Measurements from ENCODE around the gene CEP128. TPM values are rescaled to one million over a fixed set of nuclear protein-coding genes. Genes with fewer than 3 reads are reported as not detected.
A peak's percentile ranks its signal among the peaks of the same experiment; 100 is the strongest.

CEP128 gene
- total RNA-seq (10 to 100 TPM in 1 of 2 donors, 1 to 10 TPM in 1; 7.2 to 15.7 TPM), polyA plus RNA-seq (ENCODE audit: insufficient read length in 2 of 2) (1 to 10 TPM; 3.2 to 3.7 TPM)
- long read RNA-seq, donor 1, partial matches to known transcripts, result 0 of 1 reads
- long read RNA-seq, donor 1, other reads (novel, unspliced or antisense), result 0 of 1 reads
- long read RNA-seq, donor 2, result 0 reads
- long read RNA-seq, donor 3, result 0 reads
- long read RNA-seq, donor 4, partial matches to known transcripts, result 0 of 1 reads
- long read RNA-seq, donor 4, other reads (novel, unspliced or antisense), result 0 of 1 reads

DNA sequence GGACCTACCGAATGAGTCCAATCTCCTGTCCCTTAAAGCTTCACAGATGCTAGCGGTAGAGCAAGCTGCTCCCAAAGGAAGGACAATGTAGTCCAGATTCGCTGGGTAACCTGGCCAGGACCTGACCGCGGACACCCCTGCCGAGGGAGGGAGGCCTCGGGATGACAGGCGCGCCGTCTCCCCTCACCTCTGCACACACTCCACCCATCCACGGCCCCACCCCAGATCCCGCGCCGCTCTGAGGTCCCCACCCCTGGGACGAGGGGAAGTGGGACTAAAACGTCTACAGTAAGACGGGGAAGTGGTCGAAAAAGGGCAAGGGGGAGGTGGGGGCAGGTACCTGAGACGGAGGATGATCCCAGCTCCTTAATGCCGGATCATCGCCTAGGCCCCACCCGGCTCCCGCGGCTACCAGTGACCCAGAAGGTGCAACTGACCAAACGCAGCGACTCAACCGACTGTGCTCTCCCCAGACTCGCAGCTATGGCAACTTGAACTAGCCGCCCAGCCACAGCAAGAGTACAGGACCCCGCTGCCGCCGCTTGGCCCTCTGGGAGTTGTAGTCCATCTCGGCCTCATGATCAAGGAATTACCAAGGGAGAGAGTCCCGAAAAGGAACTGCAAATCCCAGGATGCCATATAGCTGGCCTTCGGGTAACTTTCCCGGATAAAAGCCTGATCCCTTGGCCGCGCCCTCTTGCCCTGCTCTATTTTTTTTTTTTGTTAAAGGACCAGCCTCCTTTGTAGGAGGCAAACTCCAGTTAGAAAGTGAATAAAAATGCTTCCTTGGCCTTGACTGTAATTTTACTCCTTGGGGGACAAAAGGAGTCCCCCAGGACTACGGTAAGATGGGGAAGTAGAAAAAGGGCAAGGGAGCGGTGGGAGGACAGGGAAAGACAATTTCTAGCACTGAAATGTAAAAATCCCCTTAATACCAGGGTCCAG is at the start of gene CEP128:
CEP128 (minus strand) TSS at position 498 of the 945 bp plus-strand sequence.
- WGBS (ENCODE audit: insufficient coverage), result 0% methylated on average over 29 of the region's 40 CpGs
- H3K27me3 ChIP-seq (ENCODE audit: control insufficient read depth, insufficient read depth, low read length), result no peaks in the 10 kb centered on the region

GRCh38 chr14:80988735-80989429 is 47.3 kb upstream of the CEP128 start:
- no peaks in the 10 kb centered on the region for H3K4me1 ChIP-seq (ENCODE audit: control insufficient read depth, insufficient read depth, low read length)
- DNase-seq (ENCODE audit: low read depth in 4 of 6, low spot score in 6 of 6), result no peak
- H3K9me3 ChIP-seq (ENCODE audit: control insufficient read depth, insufficient read depth, low read length), result no peaks in the 10 kb centered on the region
- H3K27ac ChIP-seq (ENCODE audit: low read depth, low read length), result no peak overlapping the region
- 84% methylated on average over 5 of the region's 6 CpGs for WGBS (ENCODE audit: insufficient coverage)
- no peaks in the 10 kb centered on the region for H3K27me3 ChIP-seq (ENCODE audit: control insufficient read depth, insufficient read depth, low read length)
- no peaks in the 10 kb centered on the region for H3K36me3 ChIP-seq (ENCODE audit: control insufficient read depth, insufficient read depth, low read length)
- no peak overlapping the region for H3K4me3 ChIP-seq (ENCODE audit: low read depth, low read length)

More for the DNA sequence above, at the start of gene CEP128:
- Histone ChIP-seq H3K9me3 (ENCODE audit: control insufficient read depth, insufficient read depth, low read length) (no peaks in the 10 kb centered on the region), H3K4me1 (ENCODE audit: control insufficient read depth, insufficient read depth, low read length) (peaks cover 4% of the 10 kb centered on the region), H3K4me3 (ENCODE audit: low read depth, low read length) (peak within 1 kb of the TSS; percentile 81), H3K27ac (ENCODE audit: low read depth, low read length) (peak within 1 kb of the TSS; percentile 57), H3K36me3 (ENCODE audit: control insufficient read depth, insufficient read depth, low read length) (no peaks in the 10 kb centered on the region)
- peak; percentile 87 to 99 (median 94) for DNase-seq (ENCODE audit: low read depth in 4 of 6, low spot score in 6 of 6)

GRCh38 chr14:80988192-80988591 is 46.7 kb upstream of the CEP128 start:
- WGBS (ENCODE audit: insufficient coverage), result 56% methylated on average over 1 of the region's 1 CpG
- H3K27me3 ChIP-seq (ENCODE audit: control insufficient read depth, insufficient read depth, low read length), result no peaks in the 10 kb centered on the region

GRCh38 chr14:80987235-80988032 is 45.9 kb upstream of the CEP128 start:
- peak in 4 of 6 donors; percentile 43 to 90 (median 68) for DNase-seq (ENCODE audit: low read depth in 4 of 6, low spot score in 6 of 6)
- Histone ChIP-seq H3K36me3 (ENCODE audit: control insufficient read depth, insufficient read depth, low read length) (no peaks in the 10 kb centered on the region), H3K27ac (ENCODE audit: low read depth, low read length) (no peak overlapping the region), H3K9me3 (ENCODE audit: control insufficient read depth, insufficient read depth, low read length) (no peaks in the 10 kb centered on the region), H3K27me3 (ENCODE audit: control insufficient read depth, insufficient read depth, low read length) (no peaks in the 10 kb centered on the region), H3K4me1 (ENCODE audit: control insufficient read depth, insufficient read depth, low read length) (no peaks in the 10 kb centered on the region), H3K4me3 (ENCODE audit: low read depth, low read length) (no peak overlapping the region)
- 18% methylated on average over 3 of the region's 6 CpGs for WGBS (ENCODE audit: insufficient coverage)

More at GRCh38 chr14:80988192-80988591, 46.7 kb upstream of the CEP128 start:
- H3K27ac ChIP-seq (ENCODE audit: low read depth, low read length), result no peak overlapping the region
- DNase-seq (ENCODE audit: low read depth in 4 of 6, low spot score in 6 of 6), result no peak
- no peaks in the 10 kb centered on the region for H3K36me3 ChIP-seq (ENCODE audit: control insufficient read depth, insufficient read depth, low read length)
- H3K9me3 ChIP-seq (ENCODE audit: control insufficient read depth, insufficient read depth, low read length), result no peaks in the 10 kb centered on the region
- H3K4me1 ChIP-seq (ENCODE audit: control insufficient read depth, insufficient read depth, low read length), result no peaks in the 10 kb centered on the region
- no peak overlapping the region for H3K4me3 ChIP-seq (ENCODE audit: low read depth, low read length)

DNA sequence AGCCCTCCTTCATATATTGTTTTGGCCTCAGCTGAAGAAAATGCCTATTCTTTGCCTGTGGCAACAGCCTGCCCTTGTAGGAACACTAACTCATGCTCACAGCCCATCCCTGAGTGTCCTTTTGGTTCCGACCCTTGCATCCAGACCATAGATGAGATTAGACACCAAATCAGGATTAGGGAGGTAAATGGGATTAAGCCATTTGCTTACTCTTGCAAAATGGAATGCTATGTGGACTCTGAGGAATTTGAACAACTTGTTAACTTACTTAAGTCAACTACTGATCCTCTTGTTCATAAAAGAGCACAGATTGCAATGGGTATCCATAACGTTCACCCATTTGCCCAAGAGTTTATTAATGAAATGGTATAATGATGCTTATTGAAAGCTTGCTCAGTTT is 41.2 kb upstream of the CEP128 start:
- Histone ChIP-seq H3K27me3 (ENCODE audit: control insufficient read depth, insufficient read depth, low read length) (no peaks in the 10 kb centered on the region), H3K4me3 (ENCODE audit: low read depth, low read length) (no peak overlapping the region), H3K27ac (ENCODE audit: low read depth, low read length) (no peak overlapping the region), H3K9me3 (ENCODE audit: control insufficient read depth, insufficient read depth, low read length) (no peaks in the 10 kb centered on the region), H3K4me1 (ENCODE audit: control insufficient read depth, insufficient read depth, low read length) (no peaks in the 10 kb centered on the region), H3K36me3 (ENCODE audit: control insufficient read depth, insufficient read depth, low read length) (no peaks in the 10 kb centered on the region)
- 100% methylated on average over 1 of the region's 2 CpGs for WGBS (ENCODE audit: insufficient coverage)
- no peak for DNase-seq (ENCODE audit: low read depth in 4 of 6, low spot score in 6 of 6)

DNA sequence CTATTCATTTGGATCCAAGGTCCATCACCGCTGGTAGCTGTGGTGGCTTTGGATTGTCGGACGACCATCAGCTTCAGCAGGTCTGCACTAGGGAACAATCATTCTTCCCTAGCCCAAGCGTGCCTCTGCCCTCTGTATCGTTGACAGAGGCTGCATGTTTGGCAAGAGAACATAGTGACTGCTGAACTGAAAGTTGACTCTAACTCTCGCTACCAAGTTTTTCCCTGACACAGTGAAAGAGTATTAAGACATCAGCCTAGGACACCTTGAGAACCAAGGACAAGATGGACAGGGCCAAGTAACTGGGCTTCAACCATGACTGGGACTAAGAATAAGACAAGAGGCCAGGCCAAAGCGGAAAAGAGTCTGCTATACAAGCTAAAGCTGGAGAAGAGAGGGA is 40.1 kb upstream of the CEP128 start:
- H3K36me3 ChIP-seq (ENCODE audit: control insufficient read depth, insufficient read depth, low read length), result no peaks in the 10 kb centered on the region
- 96% methylated on average over 6 of the region's 7 CpGs for WGBS (ENCODE audit: insufficient coverage)
- no peak for DNase-seq (ENCODE audit: low read depth in 4 of 6, low spot score in 6 of 6)
- no peak overlapping the region for H3K27ac ChIP-seq (ENCODE audit: low read depth, low read length)
- no peaks in the 10 kb centered on the region for H3K9me3 ChIP-seq (ENCODE audit: control insufficient read depth, insufficient read depth, low read length)
- H3K27me3 ChIP-seq (ENCODE audit: control insufficient read depth, insufficient read depth, low read length), result no peaks in the 10 kb centered on the region
- H3K4me1 ChIP-seq (ENCODE audit: control insufficient read depth, insufficient read depth, low read length), result no peaks in the 10 kb centered on the region
- no peak overlapping the region for H3K4me3 ChIP-seq (ENCODE audit: low read depth, low read length)

DNA sequence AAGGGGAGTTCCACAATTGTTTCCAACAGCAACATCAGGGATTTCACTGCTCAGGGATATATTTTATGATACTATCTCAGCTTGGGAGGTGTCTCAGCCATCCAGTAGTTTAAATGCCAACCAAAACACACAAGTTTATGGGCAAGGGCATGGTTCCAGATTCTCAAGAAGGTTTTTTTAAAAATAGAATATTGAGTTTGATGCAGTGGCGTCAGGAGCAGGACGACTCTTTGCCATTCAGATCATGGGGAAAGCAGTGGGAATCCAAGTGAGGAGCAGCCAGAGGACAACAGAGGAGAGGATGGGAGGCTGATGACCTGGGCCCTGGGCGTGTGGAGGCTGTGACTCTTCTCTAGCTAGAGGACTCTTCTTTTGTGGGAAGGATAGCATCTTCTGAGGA is 39.6 kb upstream of the CEP128 start:
- no peaks in the 10 kb centered on the region for H3K27me3 ChIP-seq (ENCODE audit: control insufficient read depth, insufficient read depth, low read length)
- H3K9me3 ChIP-seq (ENCODE audit: control insufficient read depth, insufficient read depth, low read length), result no peaks in the 10 kb centered on the region
- 68% methylated on average over 3 of the region's 3 CpGs for WGBS (ENCODE audit: insufficient coverage)
- H3K4me1 ChIP-seq (ENCODE audit: control insufficient read depth, insufficient read depth, low read length), result no peaks in the 10 kb centered on the region
- no peak overlapping the region for H3K4me3 ChIP-seq (ENCODE audit: low read depth, low read length)
- no peak for DNase-seq (ENCODE audit: low read depth in 4 of 6, low spot score in 6 of 6)
- no peak overlapping the region for H3K27ac ChIP-seq (ENCODE audit: low read depth, low read length)
- H3K36me3 ChIP-seq (ENCODE audit: control insufficient read depth, insufficient read depth, low read length), result no peaks in the 10 kb centered on the region

DNA sequence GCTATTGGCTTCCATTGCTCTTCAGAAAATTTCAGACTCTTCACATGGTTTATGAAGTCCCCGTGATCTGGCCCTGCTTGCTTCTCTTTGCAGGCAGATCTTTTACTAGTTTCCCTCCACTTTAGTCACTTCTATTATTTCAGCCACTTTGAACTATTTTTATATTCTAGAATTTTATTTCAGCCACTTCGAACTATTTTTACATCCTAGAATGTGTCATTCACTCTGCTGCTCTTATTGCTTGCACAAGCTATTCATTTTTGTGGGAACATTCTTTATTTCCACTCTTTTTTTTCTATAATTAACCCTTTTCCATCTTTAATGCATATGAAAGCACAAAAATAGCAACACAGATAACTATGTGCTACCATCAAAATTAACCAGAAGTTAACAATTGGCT is 38.4 kb upstream of the CEP128 start:
- Histone ChIP-seq H3K4me1 (ENCODE audit: control insufficient read depth, insufficient read depth, low read length) (no peaks in the 10 kb centered on the region), H3K27me3 (ENCODE audit: control insufficient read depth, insufficient read depth, low read length) (no peaks in the 10 kb centered on the region), H3K9me3 (ENCODE audit: control insufficient read depth, insufficient read depth, low read length) (no peaks in the 10 kb centered on the region), H3K4me3 (ENCODE audit: low read depth, low read length) (no peak overlapping the region), H3K27ac (ENCODE audit: low read depth, low read length) (no peak overlapping the region), H3K36me3 (ENCODE audit: control insufficient read depth, insufficient read depth, low read length) (no peaks in the 10 kb centered on the region)
- WGBS (ENCODE audit: insufficient coverage), result 82% methylated on average over 2 of the region's 2 CpGs
- no peak for DNase-seq (ENCODE audit: low read depth in 4 of 6, low spot score in 6 of 6)

DNA sequence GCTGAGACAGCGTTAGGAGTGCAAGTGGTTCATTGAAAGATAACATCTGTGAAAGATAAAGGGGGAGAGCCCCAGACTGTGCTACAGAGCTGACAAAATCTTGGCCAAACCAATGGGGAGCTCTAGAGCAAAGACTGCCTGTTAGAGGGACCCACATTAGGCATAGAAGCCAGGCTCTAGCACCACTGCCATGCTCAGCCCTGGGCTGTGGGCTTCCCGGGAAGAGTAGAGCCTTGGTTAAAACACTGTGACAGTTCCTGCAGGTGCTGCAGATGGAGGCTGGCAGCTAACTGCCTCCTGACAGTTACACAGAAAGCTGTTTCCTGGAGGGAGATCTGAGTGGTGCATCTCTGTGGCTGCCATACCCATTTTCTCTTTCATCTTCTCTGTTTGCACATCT is 36.9 kb upstream of the CEP128 start:
- no peak overlapping the region for H3K27ac ChIP-seq (ENCODE audit: low read depth, low read length)
- no peaks in the 10 kb centered on the region for H3K4me1 ChIP-seq (ENCODE audit: control insufficient read depth, insufficient read depth, low read length)
- no peak for DNase-seq (ENCODE audit: low read depth in 4 of 6, low spot score in 6 of 6)
- H3K36me3 ChIP-seq (ENCODE audit: control insufficient read depth, insufficient read depth, low read length), result no peaks in the 10 kb centered on the region
- H3K27me3 ChIP-seq (ENCODE audit: control insufficient read depth, insufficient read depth, low read length), result no peaks in the 10 kb centered on the region
- H3K4me3 ChIP-seq (ENCODE audit: low read depth, low read length), result no peak overlapping the region
- 45% methylated on average over 1 of the region's 2 CpGs for WGBS (ENCODE audit: insufficient coverage)
- H3K9me3 ChIP-seq (ENCODE audit: control insufficient read depth, insufficient read depth, low read length), result no peaks in the 10 kb centered on the region
